HEK293 (cell line): ENCODE measurements around the gene MALAT1.

Experiments used
- CTCF ChIA-PET: fragments of 350-600 bp; formaldehyde crosslinking; extraction: SDS; loops from one replicate; lab custom pipeline; 2021; ENCODE audit warnings: antibody characterized with exemption; lab: Yijun Ruan, JAX
- POLR2A ChIA-PET: fragments of 300-600 bp; formaldehyde crosslinking; extraction: SDS; loops from one replicate; lab custom pipeline; 2020; ENCODE audit warnings: antibody characterized with exemption, inconsistent platforms; lab: Yijun Ruan, JAX
- H3K27ac ChIP-seq: fragments of 200-500 bp; sonication (Bioruptor generic); 2 replicates; pipeline ENCODE4 v1.5.1; 2014; ENCODE audit warnings: low read depth, low read length, control low read depth, inconsistent platforms; ENCODE audit errors: extremely low read depth
- H3K36me3 ChIP-seq, 2 experiments: fragments of 200-500 bp in 1 of 2; sonication (Bioruptor generic) in 1 of 2; 1 replicate in 1 of 2; 2 replicates in 1 of 2; pipeline ENCODE4 v1.5.1; 2014 to 2017; ENCODE audit warnings: inconsistent platforms in 2 of 2, low read length in 2 of 2; ENCODE audit not compliant: control insufficient read depth in 2 of 2, insufficient read depth in 1 of 2
- H3K4me1 ChIP-seq: fragments of 200-500 bp; sonication (Bioruptor generic); 2 replicates; pipeline ENCODE4 v1.5.1; 2014; ENCODE audit warnings: mild to moderate bottlenecking, low read length, inconsistent platforms; ENCODE audit not compliant: control insufficient read depth, insufficient read depth
- H3K4me3 ChIP-seq: 2 replicates; pipeline ENCODE4 v1.5.1; 2011; ENCODE audit warnings: low read depth, mild to moderate bottlenecking, control low read depth, low read length, moderate library complexity
- H3K9me3 ChIP-seq: fragments of 200-500 bp; sonication (Bioruptor generic); 2 replicates; pipeline ENCODE4 v1.5.1; 2014; ENCODE audit warnings: low read depth, low read length, inconsistent platforms; ENCODE audit not compliant: control insufficient read depth, insufficient read depth
- BCL11A ChIP-seq: fragments of 450-650 bp; formaldehyde crosslinking; IDR thresholded peaks from 2 replicates; pipeline ENCODE4 v1.5.1; 2016; ENCODE audit warnings: low read depth, missing biosample characterization, missing genetic modification characterization
- BCL11B ChIP-seq: fragments of 450-650 bp; formaldehyde crosslinking; IDR thresholded peaks from 2 replicates; pipeline ENCODE4 v1.5.1; 2016; ENCODE audit warnings: low read depth, missing biosample characterization, missing genetic modification characterization
- GLIS2 ChIP-seq: fragments of 450-650 bp; formaldehyde crosslinking; IDR thresholded peaks from 2 replicates; pipeline ENCODE4 v1.5.1; 2016; ENCODE audit warnings: missing biosample characterization, missing genetic modification characterization
- HIC1 ChIP-seq: fragments of 450-650 bp; formaldehyde crosslinking; IDR thresholded peaks from 2 replicates; pipeline ENCODE4 v1.5.1; 2016; ENCODE audit warnings: missing biosample characterization, missing genetic modification characterization
- PRDM1 ChIP-seq: fragments of 450-650 bp; formaldehyde crosslinking; IDR thresholded peaks from 2 replicates; pipeline ENCODE4; 2016; ENCODE audit warnings: missing biosample characterization, missing genetic modification characterization
- RBAK ChIP-seq: fragments of 450-650 bp; formaldehyde crosslinking; IDR thresholded peaks from 2 replicates; pipeline ENCODE4 v1.5.1; 2016; ENCODE audit warnings: missing biosample characterization, missing genetic modification characterization
- YY2 ChIP-seq: fragments of 450-650 bp; formaldehyde crosslinking; IDR thresholded peaks from 2 replicates; pipeline ENCODE4 v1.5.1; 2016; ENCODE audit warnings: missing biosample characterization, missing genetic modification characterization
- ZBTB10 ChIP-seq: fragments of 450-650 bp; formaldehyde crosslinking; IDR thresholded peaks from 2 replicates; pipeline ENCODE4 v1.5.1; 2016; ENCODE audit warnings: missing biosample characterization, missing genetic modification characterization
- ZBTB7A ChIP-seq: fragments of 450-650 bp; formaldehyde crosslinking; IDR thresholded peaks from 2 replicates; pipeline ENCODE4 v1.5.1; 2016; ENCODE audit warnings: low read depth, missing biosample characterization, missing genetic modification characterization
- ZNF133 ChIP-seq: fragments of 450-650 bp; formaldehyde crosslinking; IDR thresholded peaks from 2 replicates; pipeline ENCODE4 v1.5.1; 2016; ENCODE audit warnings: missing biosample characterization, missing genetic modification characterization
- ZNF274 ChIP-seq, 2 experiments: fragments of 200-500 bp in 1 of 2; fragments of 450-650 bp in 1 of 2; sonication (Bioruptor generic) in 1 of 2; formaldehyde crosslinking in 1 of 2; IDR thresholded peaks; 2 replicates each; pipeline versions ENCODE4 v1.5.1 to v1.6.1; 2014 to 2016; ENCODE audit warnings: borderline replicate concordance in 1 of 2, inconsistent platforms in 1 of 2, low read length in 1 of 2, missing biosample characterization in 1 of 2, missing genetic modification characterization in 1 of 2
- ZNF302 ChIP-seq: fragments of 450-650 bp; formaldehyde crosslinking; IDR thresholded peaks from 2 replicates; pipeline ENCODE4 v1.5.1; 2016; ENCODE audit warnings: missing biosample characterization, missing genetic modification characterization, low read depth
- ZNF426 ChIP-seq: fragments of 450-650 bp; formaldehyde crosslinking; IDR thresholded peaks from 2 replicates; pipeline ENCODE4 v1.5.1; 2017; ENCODE audit warnings: missing biosample characterization, missing genetic modification characterization, mild to moderate bottlenecking, inconsistent platforms, moderate library complexity
- ZNF561 ChIP-seq: fragments of 450-650 bp; IDR thresholded peaks from 2 replicates; pipeline ENCODE4 v1.5.1; 2018; ENCODE audit warnings: missing biosample characterization, missing genetic modification characterization, borderline replicate concordance
- ZNF629 ChIP-seq: fragments of 450-650 bp; formaldehyde crosslinking; IDR thresholded peaks from 2 replicates; pipeline ENCODE4 v1.5.1; 2017; ENCODE audit warnings: missing biosample characterization, missing genetic modification characterization
- ZSCAN23 ChIP-seq: fragments of 450-650 bp; formaldehyde crosslinking; IDR thresholded peaks from 2 replicates; pipeline ENCODE4 v1.5.1; 2016; ENCODE audit warnings: missing biosample characterization, missing genetic modification characterization

MALAT1 gene

GRCh38 chr11:65551572-65552387 is 52.9 kb downstream of the MALAT1 start (continued):
- TF ChIP-seq YY2 (tag by site-specific recombination) = no peak
- TF ChIP-seq ZBTB10 (tag by site-specific recombination) = no peak
- no peak for TF ChIP-seq ZNF302 (tag by site-specific recombination)
- no peak for TF ChIP-seq ZSCAN23 (tag by site-specific recombination)
- TF ChIP-seq RBAK (tag by site-specific recombination) = no peak
- peak; percentile 80 for TF ChIP-seq PRDM1 (tag by site-specific recombination)
- TF ChIP-seq ZNF133 = no peak
- TF ChIP-seq HIC1 (tag by site-specific recombination) = 0 out of 2 replicates have a peak, but pooled peaks have one; percentile 58
- 0 out of 2 replicates have a peak, but pooled peaks have one; percentile 11 for TF ChIP-seq ZNF629 (tag by site-specific recombination)

- ChIA-PET CTCF (interaction anchor here (0.6 to 4.3 kb wide), 17 partner anchors 8 to 880 kb away, joined by 3 to 53 read pairs (median 4); partner anchors contain the start of gene ZNRD2), POLR2A (interaction anchor here (0.5 to 2.1 kb wide), 5 partner anchors 12 to 53 kb away, joined by 3 to 9 read pairs (median 3); partner anchors contain the start of genes MALAT1 and SCYL1)
- H3K9me3 ChIP-seq = no peaks in the 10 kb centered on the region
- TF ChIP-seq BCL11A (tag by site-specific recombination) = peak; percentile 68
- peak; percentile 14; the same call in 1 of the 2 replicates for TF ChIP-seq ZBTB7A (tag by site-specific recombination)
- TF ChIP-seq BCL11B = peak; percentile 91
- TF ChIP-seq GLIS2 (tag by site-specific recombination) = 0 out of 2 replicates have a peak, but pooled peaks have one; percentile 12
- no peak for TF ChIP-seq YY2 (tag by site-specific recombination)
- TF ChIP-seq ZNF274 (IDR thresholded peaks at IDR 0.05; ENCODE audit: low read length) = no peak
- no peak for TF ChIP-seq ZNF274 (tag by site-specific recombination; IDR thresholded peaks at IDR 0.05; ENCODE audit: borderline replicate concordance)
- TF ChIP-seq ZNF561 (tag by site-specific recombination) = no peak
- TF ChIP-seq ZNF426 (tag by site-specific recombination) = no peak
- H3K27ac ChIP-seq = no peak overlapping the region
- H3K4me3 ChIP-seq = no peak overlapping the region
- H3K36me3 ChIP-seq = peaks cover 5 to 51% of the 10 kb centered on the region in 2 experiments; a peak in 2 of 3 replicates
- no peaks in the 10 kb centered on the region; the same call in 1 of the 2 replicates for H3K4me1 ChIP-seq
These were observed 53.6 kb downstream of the MALAT1 start for GRCh38 chr11:65552388-65552951.
